H1 (cell line): Measurements from ENCODE around the gene PDE4D. TPM values are rescaled to one million over a fixed set of nuclear protein-coding genes. Genes with fewer than 3 reads are reported as not detected.

Source experiments
- ASH2L ChIP-seq: fragments of 200-600, 300-600 bp; sonication (generic); IDR thresholded peaks from one replicate; pipeline ENCODE4 v1.7.1; 2017; ENCODE audit warnings: low read length
- CTCF ChIP-seq, 3 experiments: IDR thresholded peaks; 1 replicate in 2 of 3; 2 replicates in 1 of 3; pipeline versions ENCODE4 v1.5.1 to v1.6.1; 2011; ENCODE audit warnings: low read length in 3 of 3, mild to moderate bottlenecking in 3 of 3, inconsistent platforms in 2 of 3, low read depth in 1 of 3, moderate library complexity in 1 of 3; ENCODE audit not compliant: insufficient read depth in 1 of 3; ENCODE audit errors: control extremely low read depth in 1 of 3
- E2F6 ChIP-seq: IDR thresholded peaks from 2 replicates; pipeline ENCODE4 v1.6.1; 2012; ENCODE audit warnings: inconsistent platforms
- MAFK ChIP-seq: IDR thresholded peaks from 2 replicates; pipeline ENCODE4 v1.6.1; 2012; ENCODE audit warnings: low read depth, mild to moderate bottlenecking, improper control_type of control experiment, low read length
- RBBP5 ChIP-seq: IDR thresholded peaks from 2 replicates; pipeline ENCODE4 v1.7.1; 2012; ENCODE audit warnings: low read depth, mild to moderate bottlenecking, inconsistent platforms, low read length, moderate library complexity, borderline replicate concordance
- SIN3A ChIP-seq, 2 experiments: IDR thresholded peaks in 1 of 2; conservative IDR thresholded peaks in 1 of 2; 2 replicates each; pipeline ENCODE4 v1.6.1; 2011 to 2012; ENCODE audit warnings: low read length in 2 of 2, improper control_type of control experiment in 1 of 2, low read depth in 1 of 2, mild to moderate bottlenecking in 1 of 2
- TAF1 ChIP-seq: IDR thresholded peaks from 2 replicates; pipeline ENCODE4 v1.6.1; 2011; ENCODE audit warnings: mild to moderate bottlenecking, low read depth, low read length
- polyA plus RNA-seq, 7 experiments: library from polyadenylated mRNA; depleted of rRNA in 3 of 7; stranded (reverse) in 5 of 7; unstranded in 2 of 7; fragments of >200 nt in 5 of 7; fragments of 200-250 nt in 2 of 7; gene quantifications; 1 replicate in 5 of 7; 2 replicates in 1 of 7; 4 replicates in 1 of 7; pipeline versions ENCODE4 v1.2.1 to v1.2.3, GENCODE V29; 2011 to 2013; ENCODE audit warnings: missing spikeins in 2 of 7, mixed read lengths in 2 of 7
- total RNA-seq: library from RNA; stranded (reverse); fragmentation: NEBNext Ultra II Directional; extraction: Animal tissue kit (Norgen Biotek cat#: 25700); gene quantifications from 2 replicates; pipeline ENCODE4 v1.2.1, GENCODE V29; 2021

The PDE4D gene
- total and polyA plus RNA-seq, 2 of the 8 experiments (the other 6 are each of a cell fraction or from before 2014, with no cell fraction given): 2.3 to 3.7 TPM

GRCh38 chr5:59268756-59269415 is 624.6 kb downstream of the PDE4D start (continued):
- no peak for TF ChIP-seq SIN3A (conservative IDR thresholded peaks at IDR 0.05 in 1 of 2, IDR thresholded peaks at IDR 0.05 in 1 of 2; ENCODE audit: low read depth in 1 of 2, low read length in 2 of 2)
- no peak for TF ChIP-seq RBBP5
- TF ChIP-seq E2F6: no peak
- TF ChIP-seq TAF1: no peak
- no peak for TF ChIP-seq MAFK
- no peak for TF ChIP-seq ASH2L
- TF ChIP-seq CTCF (IDR thresholded peaks at IDR 0.05; ENCODE audit: control extremely low read depth in 1 of 3, insufficient read depth in 1 of 3, low read depth in 1 of 3, low read length in 3 of 3): no peak
